Measurements from ENCODE around the gene IFITM5. TPM values are rescaled to one million over a fixed set of nuclear protein-coding genes. Genes with fewer than 3 reads are reported as not detected.
"Not testable (repeated sequence)": the region's sequence is repeated elsewhere in the genome, so short reads cannot be mapped to it uniquely, and the experiment has no call there.

The IFITM5 gene
- total RNA-seq, 4 donors from 2014 or later: not detected

DNA sequence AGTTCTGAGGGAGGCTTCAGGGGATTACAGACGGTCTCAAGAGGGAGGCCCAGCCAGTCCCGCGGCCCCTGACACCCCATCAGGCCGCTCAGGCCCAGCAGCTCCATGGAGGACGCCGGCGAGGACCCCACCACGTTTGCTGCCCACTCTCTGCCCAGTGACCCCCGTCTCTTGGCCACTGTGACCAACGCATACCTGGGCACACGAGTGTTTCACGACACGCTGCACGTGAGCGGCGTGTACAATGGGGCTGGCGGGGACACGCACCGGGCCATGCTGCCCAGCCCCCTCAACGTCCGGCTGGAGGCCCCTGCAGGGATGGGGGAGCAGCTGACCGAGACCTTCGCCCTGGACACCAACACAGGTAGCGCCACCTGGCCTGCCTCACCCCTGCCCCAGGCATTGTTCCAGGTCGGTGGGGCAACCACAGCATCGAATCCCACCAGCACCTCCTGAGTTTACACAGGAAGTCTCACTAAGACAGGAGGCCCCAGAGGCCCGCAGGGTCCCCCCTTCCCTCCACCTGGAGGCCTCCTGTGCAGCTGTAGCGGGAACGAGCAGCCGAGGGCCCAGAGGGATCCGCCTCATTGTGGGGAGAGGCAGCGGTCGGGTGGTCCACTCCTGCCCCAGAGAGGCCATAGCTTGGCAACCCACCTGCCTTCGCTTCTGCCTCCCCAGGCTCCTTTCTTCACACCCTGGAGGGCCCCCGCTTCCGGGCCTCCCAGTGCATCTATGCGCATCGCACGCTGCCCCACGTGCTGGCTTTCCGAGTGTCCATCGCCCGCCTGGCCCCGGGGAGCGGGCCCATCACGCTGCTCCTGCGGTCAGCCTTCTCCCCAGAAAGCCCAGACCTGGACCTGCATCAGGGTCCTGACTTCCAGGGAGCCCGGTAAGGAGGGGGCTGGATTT is 9.4 kb downstream of the IFITM5 start:
- WGBS, 2 donors: 81 to 89% methylated on average over 35 to 45 of the region's 48 CpGs
- intact Hi-C loops (cut with DNase I; ENCODE audit: low total_unique reads): no loop called here
- DNase-seq (ENCODE audit: low spot score in 2 of 2): peak in 1 of 2 donors; percentile 86

DNA sequence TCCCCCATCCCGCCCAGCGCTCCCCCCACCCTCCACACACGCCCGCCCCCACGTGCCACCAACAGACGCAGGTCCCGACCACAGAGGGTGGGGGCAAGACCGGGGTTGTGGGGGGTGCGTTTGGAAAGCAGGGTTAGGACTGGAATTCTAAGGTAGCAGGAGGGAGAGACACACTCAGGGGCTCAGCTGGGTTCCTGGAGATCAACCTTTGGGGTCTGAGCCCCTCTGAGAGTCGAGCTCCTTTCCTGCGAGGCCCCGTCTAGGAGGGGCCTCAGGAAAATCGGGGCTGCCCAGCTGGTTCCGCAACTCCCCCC is 10.0 kb downstream of the IFITM5 start:
- no peak for TF ChIP-seq CTCF (IDR thresholded peaks at IDR 0.05)
- TF ChIP-seq POLR2A (IDR thresholded peaks at IDR 0.05): no peak
- DNase-seq (ENCODE audit: low spot score in 2 of 2): peak in 1 of 2 donors; percentile 85
- H3K4me3 ChIP-seq (ENCODE audit: low read depth, poor library complexity, severe bottlenecking): no peak overlapping the region
- intact Hi-C loops (cut with DNase I; ENCODE audit: low total_unique reads): no loop called here
- 26 to 65% methylated on average over 5 to 12 of the region's 14 CpGs for WGBS, 2 donors

More for the DNA sequence above, 9.4 kb downstream of the IFITM5 start:
- H3K4me3 ChIP-seq (ENCODE audit: low read depth, poor library complexity, severe bottlenecking): no peak overlapping the region
- no peak for TF ChIP-seq CTCF (IDR thresholded peaks at IDR 0.05)
- TF ChIP-seq POLR2A (IDR thresholded peaks at IDR 0.05): no peak

DNA sequence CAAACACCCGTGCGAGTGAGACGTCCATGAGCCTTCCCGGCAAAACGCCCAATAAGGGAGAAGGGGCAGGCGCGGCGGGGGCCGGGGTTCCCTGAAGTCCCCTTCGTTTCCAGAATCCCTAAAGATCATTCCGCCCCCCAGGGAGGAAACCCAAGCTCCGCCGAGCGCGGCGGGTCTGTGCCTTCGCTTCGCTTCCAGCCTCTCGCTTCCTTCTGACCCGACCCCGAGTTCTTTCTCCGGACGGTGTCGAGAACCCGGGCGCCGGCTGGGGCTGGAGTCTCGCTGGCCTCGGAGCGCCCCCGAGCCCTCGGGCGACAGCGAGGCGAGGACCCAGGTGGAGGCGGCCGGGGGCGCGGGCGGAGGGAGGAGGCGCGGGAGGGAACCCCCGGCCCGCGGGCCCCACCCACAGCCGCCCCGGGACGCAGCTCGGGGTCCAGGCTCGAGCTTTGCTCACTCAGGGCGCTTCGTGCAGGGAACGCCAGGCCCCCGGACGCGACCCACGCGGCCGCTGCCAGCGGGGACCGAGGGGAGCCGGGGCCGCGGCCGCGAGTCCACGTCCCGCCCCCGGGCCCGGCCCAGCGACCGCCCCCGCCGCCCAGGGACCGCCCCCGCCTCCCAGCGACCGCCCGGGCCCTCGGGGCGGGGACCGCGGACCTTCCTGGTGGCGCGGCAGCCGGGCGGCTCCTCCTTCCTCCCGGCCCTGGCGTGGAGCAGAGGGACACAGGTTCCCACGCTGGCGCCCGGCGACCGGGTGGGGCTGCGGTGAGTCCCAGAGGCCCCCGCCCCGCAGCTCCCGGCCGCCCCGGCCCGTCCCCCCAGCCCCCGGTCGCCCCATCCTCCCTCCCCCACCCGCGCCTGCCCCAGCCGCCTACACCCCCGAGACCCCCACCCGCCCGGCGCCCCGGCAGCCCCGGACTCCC is 10.6 kb downstream of the IFITM5 start, which contains the start of gene PGGHG:
Gene PGGHG (plus strand): TSS at position 649 of the 920 bp plus-strand sequence. CDS start 691 bp downstream, outside the sequence.
- intact Hi-C loops (cut with DNase I; ENCODE audit: low total_unique reads): no loop called here
- peak in 1 of 2 donors; percentile 93 for DNase-seq (ENCODE audit: low spot score in 2 of 2)
- no peak for TF ChIP-seq CTCF (IDR thresholded peaks at IDR 0.05)
- TF ChIP-seq POLR2A (IDR thresholded peaks at IDR 0.05): no peak
- 0 to 1% methylated on average over 20 to 30 of the region's 112 CpGs for WGBS, 2 donors
- H3K4me3 ChIP-seq (ENCODE audit: low read depth, poor library complexity, severe bottlenecking): peak within 1 kb of the TSS; percentile 78

- WGBS, 2 donors: 26 to 29% methylated on average over 41 of the region's 41 CpGs
- TF ChIP-seq CTCF (IDR thresholded peaks at IDR 0.05): no peak
- no peak for TF ChIP-seq POLR2A (IDR thresholded peaks at IDR 0.05)
- peak in 1 of 2 donors; percentile 85 for DNase-seq (ENCODE audit: low spot score in 2 of 2)
- H3K4me3 ChIP-seq (ENCODE audit: low read depth, poor library complexity, severe bottlenecking): peak overlapping the region; percentile 78
- intact Hi-C loops (cut with DNase I; ENCODE audit: low total_unique reads): no loop called here
Measured at GRCh38 chr11:287821-288477, 11.4 kb downstream of the IFITM5 start.

DNA sequence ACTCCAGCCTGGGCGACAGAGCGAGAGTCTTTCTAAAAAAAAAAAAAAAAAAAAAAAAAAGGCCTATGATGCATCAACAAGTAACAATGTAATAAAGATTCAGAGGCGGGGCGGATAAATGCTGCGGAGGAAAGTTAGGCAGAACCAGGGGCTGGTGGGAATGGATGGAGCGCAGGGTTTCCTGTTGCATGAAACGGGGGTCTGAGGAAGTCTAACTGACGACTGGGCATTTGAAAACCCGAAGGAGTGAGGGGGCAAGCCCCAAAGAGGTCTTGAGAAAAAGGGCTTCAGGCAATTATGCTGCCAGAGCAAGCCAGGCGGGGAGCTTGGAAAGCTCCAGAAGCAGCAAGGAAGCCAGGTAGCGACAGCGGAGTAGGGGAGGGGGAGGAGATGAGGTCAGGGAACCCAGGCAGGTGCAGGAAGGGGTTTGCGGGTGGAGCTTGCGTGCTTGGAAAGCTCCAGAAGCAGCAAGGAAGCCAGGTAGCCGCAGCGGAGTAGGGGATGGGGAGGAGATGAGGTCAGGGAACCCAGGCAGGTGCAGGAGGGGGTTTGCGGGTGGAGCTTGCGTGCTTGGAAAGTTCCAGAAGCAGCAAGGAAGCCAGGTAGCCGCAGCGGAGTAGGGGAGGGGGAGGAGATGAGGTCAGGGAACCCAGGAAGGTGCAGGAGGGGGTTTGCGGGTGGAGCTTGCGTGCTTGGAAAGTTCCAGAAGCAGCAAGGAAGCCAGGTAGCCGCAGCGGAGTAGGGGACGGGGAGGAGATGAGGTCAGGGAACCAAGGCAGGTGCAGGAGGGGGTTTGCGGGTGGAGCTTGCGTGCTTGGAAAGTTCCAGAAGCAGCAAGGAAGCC is 12.1 kb downstream of the IFITM5 start:
- WGBS, 2 donors: 69 to 71% methylated on average over 27 of the region's 27 CpGs
- peak in 1 of 2 donors; percentile 81 for DNase-seq (ENCODE audit: low spot score in 2 of 2)
- intact Hi-C loops (cut with DNase I; ENCODE audit: low total_unique reads); H3K4me3 ChIP-seq (ENCODE audit: low read depth, poor library complexity, severe bottlenecking): not testable (repeated sequence)

Measured in lower leg skin (tissue), 4 donors.